Measurements from ENCODE around the gene TAS1R1.

The TAS1R1 gene

GRCh38 chr1:6582370-6582769 lies 27.3 kb downstream of the TAS1R1 start:
- H3K36me3 ChIP-seq (ENCODE audit: control insufficient read depth, insufficient read depth, low read length): peaks cover 15% of the 10 kb centered on the region
- WGBS, 2 experiments (ENCODE audit: insufficient coverage in 2 of 2): 89 to 100% methylated on average over 1 of the region's 1 CpG
- no peak overlapping the region for H3K27ac ChIP-seq (ENCODE audit: low read depth, low read length, severe bottlenecking)
- no peaks in the 10 kb centered on the region for H3K9me3 ChIP-seq (ENCODE audit: control insufficient read depth, low read length)
- H3K4me3 ChIP-seq (ENCODE audit: extremely low read depth, insufficient read depth, low read length, poor library complexity, severe bottlenecking): no peak overlapping the region
- peaks cover 20% of the 10 kb centered on the region for H3K4me1 ChIP-seq (ENCODE audit: control insufficient read depth, insufficient read depth, low read length, poor library complexity, severe bottlenecking)

- H3K36me3 ChIP-seq (ENCODE audit: control insufficient read depth, insufficient read depth, low read length): peaks cover 27% of the 10 kb centered on the region
- peaks cover 15% of the 10 kb centered on the region for H3K4me1 ChIP-seq (ENCODE audit: control insufficient read depth, insufficient read depth, low read length, poor library complexity, severe bottlenecking)
- H3K9me3 ChIP-seq (ENCODE audit: control insufficient read depth, low read length): no peaks in the 10 kb centered on the region
- 89 to 92% methylated on average over 17 to 18 of the region's 21 CpGs for WGBS, 2 experiments (ENCODE audit: insufficient coverage in 2 of 2)
- H3K27ac ChIP-seq (ENCODE audit: low read depth, low read length, severe bottlenecking): no peak overlapping the region
- H3K4me3 ChIP-seq (ENCODE audit: extremely low read depth, insufficient read depth, low read length, poor library complexity, severe bottlenecking): no peak overlapping the region
These were observed 29.3 kb downstream of the TAS1R1 start for GRCh38 chr1:6584126-6585080.

- Histone ChIP-seq H3K36me3 (ENCODE audit: control insufficient read depth, insufficient read depth, low read length) (peaks cover 35% of the 10 kb centered on the region), H3K9me3 (ENCODE audit: control insufficient read depth, low read length) (no peaks in the 10 kb centered on the region), H3K4me1 (ENCODE audit: control insufficient read depth, insufficient read depth, low read length, poor library complexity, severe bottlenecking) (peaks cover 14% of the 10 kb centered on the region), H3K4me3 (ENCODE audit: extremely low read depth, insufficient read depth, low read length, poor library complexity, severe bottlenecking) (no peak overlapping the region), H3K27ac (ENCODE audit: low read depth, low read length, severe bottlenecking) (no peak overlapping the region)
- 91 to 93% methylated on average over 11 to 12 of the region's 12 CpGs for WGBS, 2 experiments (ENCODE audit: insufficient coverage in 2 of 2)
These were observed 30.1 kb downstream of the TAS1R1 start for GRCh38 chr1:6585081-6585722.

GRCh38 chr1:6585841-6586240 lies 30.7 kb downstream of the TAS1R1 start:
- Histone ChIP-seq H3K27ac (ENCODE audit: low read depth, low read length, severe bottlenecking) (no peak overlapping the region), H3K9me3 (ENCODE audit: control insufficient read depth, low read length) (no peaks in the 10 kb centered on the region), H3K36me3 (ENCODE audit: control insufficient read depth, insufficient read depth, low read length) (peaks cover 41% of the 10 kb centered on the region), H3K4me3 (ENCODE audit: extremely low read depth, insufficient read depth, low read length, poor library complexity, severe bottlenecking) (no peak overlapping the region), H3K4me1 (ENCODE audit: control insufficient read depth, insufficient read depth, low read length, poor library complexity, severe bottlenecking) (peaks cover 8% of the 10 kb centered on the region)
- 91 to 99% methylated on average over 4 to 7 of the region's 7 CpGs for WGBS, 2 experiments (ENCODE audit: insufficient coverage in 2 of 2)

GRCh38 chr1:6586404-6586816 lies 31.3 kb downstream of the TAS1R1 start:
- Histone ChIP-seq H3K36me3 (ENCODE audit: control insufficient read depth, insufficient read depth, low read length) (peaks cover 47% of the 10 kb centered on the region), H3K4me1 (ENCODE audit: control insufficient read depth, insufficient read depth, low read length, poor library complexity, severe bottlenecking) (peaks cover 3% of the 10 kb centered on the region), H3K4me3 (ENCODE audit: extremely low read depth, insufficient read depth, low read length, poor library complexity, severe bottlenecking) (no peak overlapping the region), H3K27ac (ENCODE audit: low read depth, low read length, severe bottlenecking) (no peak overlapping the region), H3K9me3 (ENCODE audit: control insufficient read depth, low read length) (no peaks in the 10 kb centered on the region)
- 86 to 94% methylated on average over 9 to 11 of the region's 11 CpGs for WGBS, 2 experiments (ENCODE audit: insufficient coverage in 2 of 2)

GRCh38 chr1:6587261-6588005 lies 32.3 kb downstream of the TAS1R1 start:
- peaks cover 48% of the 10 kb centered on the region for H3K36me3 ChIP-seq (ENCODE audit: control insufficient read depth, insufficient read depth, low read length)
- no peak overlapping the region for H3K27ac ChIP-seq (ENCODE audit: low read depth, low read length, severe bottlenecking)
- 95 to 98% methylated on average over 11 to 13 of the region's 13 CpGs for WGBS, 2 experiments (ENCODE audit: insufficient coverage in 2 of 2)
- H3K4me1 ChIP-seq (ENCODE audit: control insufficient read depth, insufficient read depth, low read length, poor library complexity, severe bottlenecking): peaks cover under 1% of the 10 kb centered on the region
- no peak overlapping the region for H3K4me3 ChIP-seq (ENCODE audit: extremely low read depth, insufficient read depth, low read length, poor library complexity, severe bottlenecking)
- no peaks in the 10 kb centered on the region for H3K9me3 ChIP-seq (ENCODE audit: control insufficient read depth, low read length)

GRCh38 chr1:6588128-6588892 lies 33.2 kb downstream of the TAS1R1 start:
- no peaks in the 10 kb centered on the region for H3K9me3 ChIP-seq (ENCODE audit: control insufficient read depth, low read length)
- no peaks in the 10 kb centered on the region for H3K4me1 ChIP-seq (ENCODE audit: control insufficient read depth, insufficient read depth, low read length, poor library complexity, severe bottlenecking)
- H3K4me3 ChIP-seq (ENCODE audit: extremely low read depth, insufficient read depth, low read length, poor library complexity, severe bottlenecking): no peak overlapping the region
- whole genome bisulfite sequencing, 2 experiments (ENCODE audit: insufficient coverage in 2 of 2): 93 to 95% methylated on average over 16 to 19 of the region's 25 CpGs
- peaks cover 53% of the 10 kb centered on the region for H3K36me3 ChIP-seq (ENCODE audit: control insufficient read depth, insufficient read depth, low read length)
- H3K27ac ChIP-seq (ENCODE audit: low read depth, low read length, severe bottlenecking): no peak overlapping the region

GRCh38 chr1:6588893-6589520 lies 33.9 kb downstream of the TAS1R1 start:
- 90 to 93% methylated on average over 22 to 24 of the region's 24 CpGs for WGBS, 2 experiments (ENCODE audit: insufficient coverage in 2 of 2)

GRCh38 chr1:6590046-6590445 lies 34.9 kb downstream of the TAS1R1 start:
- no peak overlapping the region for H3K27ac ChIP-seq (ENCODE audit: low read depth, low read length, severe bottlenecking)
- H3K36me3 ChIP-seq (ENCODE audit: control insufficient read depth, insufficient read depth, low read length): peaks cover 64% of the 10 kb centered on the region
- H3K4me3 ChIP-seq (ENCODE audit: extremely low read depth, insufficient read depth, low read length, poor library complexity, severe bottlenecking): no peak overlapping the region
- no peaks in the 10 kb centered on the region for H3K9me3 ChIP-seq (ENCODE audit: control insufficient read depth, low read length)
- no peaks in the 10 kb centered on the region for H3K4me1 ChIP-seq (ENCODE audit: control insufficient read depth, insufficient read depth, low read length, poor library complexity, severe bottlenecking)
- 86 to 91% methylated on average over 6 to 7 of the region's 7 CpGs for WGBS, 2 experiments (ENCODE audit: insufficient coverage in 2 of 2)

More at GRCh38 chr1:6588893-6589520, 33.9 kb downstream of the TAS1R1 start:
- Histone ChIP-seq H3K9me3 (ENCODE audit: control insufficient read depth, low read length) (no peaks in the 10 kb centered on the region), H3K4me1 (ENCODE audit: control insufficient read depth, insufficient read depth, low read length, poor library complexity, severe bottlenecking) (no peaks in the 10 kb centered on the region), H3K36me3 (ENCODE audit: control insufficient read depth, insufficient read depth, low read length) (peaks cover 60% of the 10 kb centered on the region), H3K4me3 (ENCODE audit: extremely low read depth, insufficient read depth, low read length, poor library complexity, severe bottlenecking) (no peak overlapping the region), H3K27ac (ENCODE audit: low read depth, low read length, severe bottlenecking) (no peak overlapping the region)
